BJ (cell line): ENCODE measurements around the gene SKIL. TPM values are rescaled to one million over a fixed set of nuclear protein-coding genes. Genes with fewer than 3 reads are reported as not detected.

Source experiments
- CTCF ChIA-PET: fragments of 350-600 bp; formaldehyde crosslinking; extraction: SDS; loops from one replicate; lab custom pipeline; 2021; ENCODE audit warnings: antibody characterized with exemption, inconsistent platforms; lab: Yijun Ruan, JAX
- POLR2A ChIA-PET: fragments of 300-600 bp; sonication (Branson Sonifier 250); formaldehyde crosslinking; extraction: SDS; loops from one replicate; lab custom pipeline; 2021; ENCODE audit warnings: antibody characterized with exemption; lab: Charles Lee
- DNase-seq: peaks from one replicate; pipeline ENCODE4 v3.0.0-alpha.2; 2011; ENCODE audit warnings: low read depth
- H3K27me3 ChIP-seq: 2 replicates; pipeline ENCODE4 v1.6.0; 2011; ENCODE audit warnings: low read length; ENCODE audit not compliant: control insufficient read depth, insufficient read depth
- H3K36me3 ChIP-seq: 2 replicates; pipeline ENCODE4 v1.5.1; 2011; ENCODE audit warnings: low read length; ENCODE audit not compliant: control insufficient read depth, insufficient read depth
- H3K4me3 ChIP-seq: 2 replicates; pipeline ENCODE4 v1.5.1; 2011; ENCODE audit warnings: low read depth, mild to moderate bottlenecking, control low read depth, low read length
- CTCF ChIP-seq: IDR thresholded peaks from 2 replicates; pipeline ENCODE4 v1.5.1; 2011; ENCODE audit warnings: low read depth, mild to moderate bottlenecking, control low read depth, inconsistent platforms, low read length, moderate library complexity; ENCODE audit not compliant: insufficient read depth
- polyA plus RNA-seq: library from polyadenylated mRNA; depleted of rRNA; stranded (reverse); fragments of >200 nt; gene quantifications from 2 replicates; pipeline ENCODE4 v1.2.3, GENCODE V29; 2011

SKIL gene
- polyA plus RNA-seq, 1 experiment: 9.7 TPM

- CTCF ChIA-PET: interaction anchor here (0.8 to 9.6 kb wide), 19 partner anchors 16 to 440 kb away, joined by 3 to 220 read pairs (median 5); no protein-coding TSS in a partner anchor
- no peak for DNase-seq
- Histone ChIP-seq H3K27me3 (no peaks in the 10 kb centered on the region), H3K36me3 (no peaks in the 10 kb centered on the region), H3K4me3 (no peak overlapping the region)
- POLR2A ChIA-PET: no interaction called here
- TF ChIP-seq CTCF: no peak
These were observed 55.8 kb downstream of the SKIL start for GRCh38 chr3:170413291-170413690.

DNA sequence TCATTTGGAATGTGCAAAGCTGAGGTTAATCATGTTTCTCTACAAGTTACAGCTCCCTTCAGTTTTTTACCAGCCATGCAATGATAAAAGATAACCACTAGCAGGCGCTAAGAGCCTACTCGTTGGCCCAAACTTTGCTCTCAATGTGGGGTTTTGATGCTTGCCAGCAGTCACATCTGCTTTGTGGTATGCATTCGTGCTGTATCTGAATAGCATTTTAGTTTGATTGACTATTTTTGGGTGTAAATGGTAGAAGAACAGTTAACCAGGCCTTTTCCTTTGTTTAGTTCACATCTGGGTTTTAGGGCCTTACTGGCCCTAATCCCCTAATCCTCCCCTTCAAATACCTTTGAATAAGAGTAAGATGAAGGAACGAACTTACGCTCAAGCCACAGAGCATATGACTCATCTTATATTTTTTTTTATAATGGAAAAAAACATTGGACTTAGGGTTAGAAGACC, 56.7 kb downstream of the SKIL start:
- Histone ChIP-seq H3K4me3 (no peak overlapping the region), H3K27me3 (no peaks in the 10 kb centered on the region), H3K36me3 (no peaks in the 10 kb centered on the region)
- peak; percentile 97 for TF ChIP-seq CTCF
- ChIA-PET POLR2A (interaction anchor here (0.5 kb wide), 1 partner anchor 275 kb away, joined by 21 read pairs; no protein-coding TSS in a partner anchor), CTCF (interaction anchor here (0.6 to 9.6 kb wide), 37 partner anchors 15 to 453 kb away, joined by 3 to 220 read pairs (median 4); no protein-coding TSS in a partner anchor)
- DNase-seq: peak; percentile 95

- Histone ChIP-seq H3K4me3 (no peak overlapping the region), H3K27me3 (no peaks in the 10 kb centered on the region), H3K36me3 (no peaks in the 10 kb centered on the region)
- TF ChIP-seq CTCF: no peak
- CTCF ChIA-PET: interaction anchor here (0.6 to 9.6 kb wide), 4 partner anchors 82 to 418 kb away, joined by 3 to 220 read pairs (median 4); no protein-coding TSS in a partner anchor
- no peak for DNase-seq
- POLR2A ChIA-PET: no interaction called here
These were observed 59.6 kb downstream of the SKIL start for GRCh38 chr3:170417090-170417489.

GRCh38 chr3:170418422-170419398, 61.2 kb downstream of the SKIL start, which contains the start of gene CLDN11:
CLDN11 (plus strand) TSS chr3:170418868; CDS start chr3:170419067, 199 bp downstream.
- CTCF ChIA-PET: interaction anchor here (0.6 to 9.6 kb wide), 5 partner anchors 12 to 393 kb away, joined by 3 to 220 read pairs (median 3); no protein-coding TSS in a partner anchor
- no peaks in the 10 kb centered on the region for H3K27me3 ChIP-seq
- peak within 1 kb of the TSS; percentile 47 for H3K4me3 ChIP-seq
- POLR2A ChIA-PET: no interaction called here
- no peak for DNase-seq
- no peaks in the 10 kb centered on the region for H3K36me3 ChIP-seq
- 0 out of 2 replicates have a peak, but pooled peaks have one; percentile 2 for TF ChIP-seq CTCF
